ENCODE results near the gene ADIPOR2. TPM values are rescaled to one million over a fixed set of nuclear protein-coding genes. Genes with fewer than 3 reads are reported as not detected.
"Not testable (repeated sequence)": the region's sequence is repeated elsewhere in the genome, so short reads cannot be mapped to it uniquely, and the experiment has no call there.

The ADIPOR2 gene
- polyA plus RNA-seq, 3 donors, result 45.9 to 50.6 (median 47.0) TPM

GRCh38 chr12:1661553-1662335, 29.1 kb upstream of the ADIPOR2 start:
- peak; percentile 42 to 78 (median 66) for DNase-seq (ENCODE audit: extremely low read depth in 1 of 11, low read depth in 9 of 11, low spot score in 4 of 11)

GRCh38 chr12:1662761-1663439, 28.0 kb upstream of the ADIPOR2 start:
- DNase-seq (ENCODE audit: extremely low read depth in 1 of 11, low read depth in 9 of 11, low spot score in 4 of 11), result peak in 4 of 11 donors; percentile 36 to 54 (median 44)

GRCh38 chr12:1663440-1664132, 27.3 kb upstream of the ADIPOR2 start:
- DNase-seq (ENCODE audit: extremely low read depth in 1 of 11, low read depth in 9 of 11, low spot score in 4 of 11), result no peak

GRCh38 chr12:1665366-1665765, 25.5 kb upstream of the ADIPOR2 start:
- no peak for DNase-seq (ENCODE audit: extremely low read depth in 1 of 11, low read depth in 9 of 11, low spot score in 4 of 11)

GRCh38 chr12:1666215-1666614, 24.7 kb upstream of the ADIPOR2 start:
- DNase-seq (ENCODE audit: extremely low read depth in 1 of 11, low read depth in 9 of 11, low spot score in 4 of 11), result no peak

- DNase-seq (ENCODE audit: extremely low read depth in 1 of 11, low read depth in 9 of 11, low spot score in 4 of 11), result no peak
Observed at GRCh38 chr12:1666685-1667162, 24.1 kb upstream of the ADIPOR2 start.

GRCh38 chr12:1668833-1669543, 21.9 kb upstream of the ADIPOR2 start:
- no peak for DNase-seq (ENCODE audit: extremely low read depth in 1 of 11, low read depth in 9 of 11, low spot score in 4 of 11)

- no peak for DNase-seq (ENCODE audit: extremely low read depth in 1 of 11, low read depth in 9 of 11, low spot score in 4 of 11)
Observed at GRCh38 chr12:1670358-1671268, 20.3 kb upstream of the ADIPOR2 start.

GRCh38 chr12:1676043-1676442, 14.8 kb upstream of the ADIPOR2 start:
- no peak for DNase-seq (ENCODE audit: extremely low read depth in 1 of 11, low read depth in 9 of 11, low spot score in 4 of 11)

- DNase-seq (ENCODE audit: extremely low read depth in 1 of 11, low read depth in 9 of 11, low spot score in 4 of 11), result no peak
Observed at GRCh38 chr12:1680804-1681492, 9.9 kb upstream of the ADIPOR2 start.

GRCh38 chr12:1681493-1681807, 9.4 kb upstream of the ADIPOR2 start:
- no peak for DNase-seq (ENCODE audit: extremely low read depth in 1 of 11, low read depth in 9 of 11, low spot score in 4 of 11)

GRCh38 chr12:1688086-1688710, 2.7 kb upstream of the ADIPOR2 start:
- DNase-seq (ENCODE audit: extremely low read depth in 1 of 11, low read depth in 9 of 11, low spot score in 4 of 11), result no peak

GRCh38 chr12:1691123-1692007, 495 bp downstream of the ADIPOR2 start:
- peak in 7 of 11 donors; percentile 20 to 60 (median 25) for DNase-seq (ENCODE audit: extremely low read depth in 1 of 11, low read depth in 9 of 11, low spot score in 4 of 11)

- DNase-seq (ENCODE audit: extremely low read depth in 1 of 11, low read depth in 9 of 11, low spot score in 4 of 11), result no peak
Observed at GRCh38 chr12:1692226-1692625, 1.4 kb downstream of the ADIPOR2 start.

GRCh38 chr12:1692895-1693610, 2.2 kb downstream of the ADIPOR2 start:
- no peak for DNase-seq (ENCODE audit: extremely low read depth in 1 of 11, low read depth in 9 of 11, low spot score in 4 of 11)

GRCh38 chr12:1695097-1695496, 4.2 kb downstream of the ADIPOR2 start:
- not testable (repeated sequence) for DNase-seq (ENCODE audit: extremely low read depth in 1 of 11, low read depth in 9 of 11, low spot score in 4 of 11)

Data from renal cortex interstitium (tissue), 11 donors.